Neural cell (in vitro differentiated cells): ENCODE measurements around the gene LRP1.

Experiments used
- CTCF ChIP-seq: fragments of 450-650 bp; IDR thresholded peaks from 2 replicates; pipeline ENCODE4 v1.5.1; 2014; ENCODE audit warnings: antibody characterized with exemption, mild to moderate bottlenecking, moderate library complexity; ENCODE audit not compliant: poor library complexity, severe bottlenecking
- EP300 ChIP-seq: fragments of 450-650 bp; conservative IDR thresholded peaks from 2 replicates; pipeline ENCODE4 v1.6.1; 2014; ENCODE audit warnings: antibody characterized with exemption, mild to moderate bottlenecking, moderate library complexity; ENCODE audit not compliant: poor library complexity, severe bottlenecking
- EZH2 ChIP-seq: fragments of 200-600, 300-800 bp; shearing (Covaris generic), sonication (generic); IDR thresholded peaks from 2 replicates; pipeline ENCODE4 v1.6.1; 2014; ENCODE audit warnings: antibody characterized with exemption, low read length, borderline replicate concordance, mild to moderate bottlenecking; ENCODE audit not compliant: insufficient read depth, poor library complexity, severe bottlenecking
- POLR2AphosphoS5 ChIP-seq: IDR thresholded peaks from 2 replicates; pipeline ENCODE4 v1.6.1; 2012
- RAD21 ChIP-seq: fragments of 450-650 bp; conservative IDR thresholded peaks from 2 replicates; pipeline ENCODE4 v1.6.1; 2014; ENCODE audit warnings: antibody characterized with exemption, mild to moderate bottlenecking, moderate library complexity
- REST ChIP-seq: IDR thresholded peaks from 2 replicates; pipeline ENCODE4 v1.6.1; 2012; ENCODE audit warnings: borderline replicate concordance
- SMC3 ChIP-seq: fragments of 450-650 bp; conservative IDR thresholded peaks from 2 replicates; pipeline ENCODE4 v1.6.1; 2014; ENCODE audit warnings: antibody characterized with exemption, mild to moderate bottlenecking, moderate library complexity; ENCODE audit not compliant: poor library complexity
- TAF1 ChIP-seq: IDR thresholded peaks from 2 replicates; pipeline ENCODE4 v1.6.1; 2012; ENCODE audit warnings: low read depth

GRCh38 chr12:57164454-57164853 is 36.2 kb downstream of the LRP1 start:
- TF ChIP-seq POLR2AphosphoS5 (no peak), EZH2 (no peak), CTCF (no peak), EP300 (no peak), SMC3 (no peak), TAF1 (no peak), REST (no peak), RAD21 (no peak)
